ENCODE results near the gene ALG2.

The ALG2 gene

GRCh38 chr9:99172124-99173091 lies 49.3 kb downstream of the ALG2 start:
- peak; percentile 62 for DNase-seq (ENCODE audit: low read depth, low spot score)

- no peak for DNase-seq (ENCODE audit: low read depth, low spot score)
Measured at GRCh38 chr9:99171225-99172123, 50.3 kb downstream of the ALG2 start.

- DNase-seq (ENCODE audit: low read depth, low spot score), result peak; percentile 88
Measured at GRCh38 chr9:99169982-99170761, 51.6 kb downstream of the ALG2 start.

GRCh38 chr9:99169086-99169485 lies 52.7 kb downstream of the ALG2 start:
- DNase-seq (ENCODE audit: low read depth, low spot score), result peak; percentile 21

- no peak for DNase-seq (ENCODE audit: low read depth, low spot score)
Measured at GRCh38 chr9:99167694-99168093, 54.0 kb downstream of the ALG2 start.

GRCh38 chr9:99167119-99167518 lies 54.6 kb downstream of the ALG2 start:
- no peak for DNase-seq (ENCODE audit: low read depth, low spot score)

Data from ELF-1 (cell line).